ENCODE measurements around the gene SRCIN1. TPM values are rescaled to one million over a fixed set of nuclear protein-coding genes. Genes with fewer than 3 reads are reported as not detected.

The SRCIN1 gene
- total and polyA plus RNA-seq, 2 experiments from 2014 or later: 2.3 to 10.8 TPM

- Histone ChIP-seq H3K9me3 (ENCODE audit: low read depth) (no peaks in the 10 kb centered on the region), H3K27ac (no peak overlapping the region), H3K27me3 (no peaks in the 10 kb centered on the region), H3K4me1 (ENCODE audit: low read depth) (peaks cover 2% of the 10 kb centered on the region), H3K36me3 (no peaks in the 10 kb centered on the region), H3K4me3 (no peak overlapping the region)
- DNase-seq (ENCODE audit: low read depth in 1 of 2, low spot score in 1 of 2): no peak
- no peak for TF ChIP-seq CTCF (IDR thresholded peaks at IDR 0.05; ENCODE audit: low read depth, low read length)
These were observed 60.9 kb downstream of the SRCIN1 start for GRCh38 chr17:38544839-38545209.

- no peak overlapping the region for H3K4me3 ChIP-seq
- no peaks in the 10 kb centered on the region for H3K27me3 ChIP-seq
- H3K9me3 ChIP-seq (ENCODE audit: low read depth): no peaks in the 10 kb centered on the region
- no peak overlapping the region for H3K27ac ChIP-seq
- no peaks in the 10 kb centered on the region for H3K36me3 ChIP-seq
- no peak for TF ChIP-seq CTCF (IDR thresholded peaks at IDR 0.05; ENCODE audit: low read depth, low read length)
- H3K4me1 ChIP-seq (ENCODE audit: low read depth): peaks cover 2% of the 10 kb centered on the region
- DNase-seq (ENCODE audit: low read depth in 1 of 2, low spot score in 1 of 2): no peak
These were observed 61.4 kb downstream of the SRCIN1 start for GRCh38 chr17:38544175-38544838.

- no peak for DNase-seq (ENCODE audit: low read depth in 1 of 2, low spot score in 1 of 2)
- Histone ChIP-seq H3K27ac (no peak overlapping the region), H3K4me3 (no peak overlapping the region), H3K27me3 (no peaks in the 10 kb centered on the region), H3K36me3 (no peaks in the 10 kb centered on the region), H3K4me1 (ENCODE audit: low read depth) (peaks cover 2% of the 10 kb centered on the region), H3K9me3 (ENCODE audit: low read depth) (no peaks in the 10 kb centered on the region)
- TF ChIP-seq CTCF (IDR thresholded peaks at IDR 0.05; ENCODE audit: low read depth, low read length): no peak
These were observed 62.2 kb downstream of the SRCIN1 start for GRCh38 chr17:38543403-38544174.

GRCh38 chr17:38542286-38542685, 63.5 kb downstream of the SRCIN1 start:
- Histone ChIP-seq H3K36me3 (no peaks in the 10 kb centered on the region), H3K27ac (no peak overlapping the region)
- DNase-seq (ENCODE audit: low read depth in 1 of 2, low spot score in 1 of 2): no peak

GRCh38 chr17:38541281-38541680, 64.5 kb downstream of the SRCIN1 start:
- Histone ChIP-seq H3K27me3 (no peaks in the 10 kb centered on the region), H3K36me3 (no peaks in the 10 kb centered on the region), H3K27ac (no peak overlapping the region), H3K4me1 (ENCODE audit: low read depth) (peaks cover 2% of the 10 kb centered on the region), H3K9me3 (ENCODE audit: low read depth) (no peaks in the 10 kb centered on the region), H3K4me3 (no peak overlapping the region)
- no peak for TF ChIP-seq CTCF (IDR thresholded peaks at IDR 0.05; ENCODE audit: low read depth, low read length)
- no peak for DNase-seq (ENCODE audit: low read depth in 1 of 2, low spot score in 1 of 2)

More at GRCh38 chr17:38542286-38542685, 63.5 kb downstream of the SRCIN1 start:
- Histone ChIP-seq H3K4me3 (no peak overlapping the region), H3K27me3 (no peaks in the 10 kb centered on the region), H3K4me1 (ENCODE audit: low read depth) (peaks cover 2% of the 10 kb centered on the region), H3K9me3 (ENCODE audit: low read depth) (no peaks in the 10 kb centered on the region)
- TF ChIP-seq CTCF (IDR thresholded peaks at IDR 0.05; ENCODE audit: low read depth, low read length): no peak
